ENCODE measurements around the gene RNF152. TPM values are rescaled to one million over a fixed set of nuclear protein-coding genes. Genes with fewer than 3 reads are reported as not detected.
"Not testable (repeated sequence)": the region's sequence is repeated elsewhere in the genome, so short reads cannot be mapped to it uniquely, and the experiment has no call there.

The RNF152 gene
- total and polyA plus RNA-seq, 2 donors (not counting 3 experiments of a cell fraction or from before 2014, with no cell fraction given) = 20.8 to 27.5 TPM

DNA sequence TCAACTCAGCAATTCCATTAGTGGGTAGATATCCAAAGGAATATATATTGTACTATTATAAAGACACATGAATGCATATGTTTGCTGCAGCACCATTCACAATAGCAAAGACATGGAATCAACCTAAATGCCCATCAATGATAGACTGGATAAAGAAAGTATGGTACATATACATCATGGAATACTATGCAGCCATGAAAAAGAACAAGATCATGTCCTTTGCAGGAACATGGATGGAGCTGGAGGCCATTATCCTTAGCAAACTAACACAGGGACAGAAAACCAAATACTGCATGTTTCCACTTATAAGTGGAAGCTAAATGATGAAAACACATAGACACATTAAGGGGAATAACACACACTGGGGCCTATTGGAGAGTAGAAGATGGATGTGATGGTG is 116.6 kb downstream of the RNF152 start:
- H3K4me1 ChIP-seq (ENCODE audit: control insufficient read depth, extremely low read depth, insufficient read depth, low read length); CTCF ChIA-PET; intact Hi-C loops (cut with micrococcal nuclease); BruUV-seq (replicated peaks); H3K27me3 ChIP-seq (ENCODE audit: control insufficient read depth in 2 of 2, insufficient read depth in 2 of 2, low read length in 2 of 2); H3K4me3 ChIP-seq (replicated peaks in 1 of 3; ENCODE audit: insufficient read depth in 1 of 3, low read depth in 1 of 3, low read length in 3 of 3); H2AFZ ChIP-seq (ENCODE audit: low read depth, low read length); H4K20me1 ChIP-seq (replicated peaks; ENCODE audit: control insufficient read depth, extremely low read depth, insufficient read depth, low read length); FAIRE-seq; H3K9me1 ChIP-seq (replicated peaks; ENCODE audit: control insufficient read depth, extremely low read depth, insufficient read depth, low read length); H3K4me2 ChIP-seq (ENCODE audit: insufficient read depth, low read length); POLR2A ChIA-PET; H3K9me3 ChIP-seq (replicated peaks; ENCODE audit: control insufficient read depth, insufficient read depth, low read length); H3K36me3 ChIP-seq (ENCODE audit: control insufficient read depth in 2 of 2, extremely low read depth in 1 of 2, insufficient read depth in 2 of 2, low read length in 2 of 2); H3K9ac ChIP-seq (replicated peaks; ENCODE audit: extremely low read depth, insufficient read depth, low read length); dilution Hi-C loops (cut with MboI; ENCODE audit: extremely low pct_ligation_motif_present, low sequenced_read_pairs); DNase-seq (ENCODE audit: low read depth, low spot score); H3K79me2 ChIP-seq (ENCODE audit: control insufficient read depth, insufficient read depth, low read length); H3K27ac ChIP-seq (ENCODE audit: insufficient read depth, low read depth, low read length): not testable (repeated sequence)

DNA sequence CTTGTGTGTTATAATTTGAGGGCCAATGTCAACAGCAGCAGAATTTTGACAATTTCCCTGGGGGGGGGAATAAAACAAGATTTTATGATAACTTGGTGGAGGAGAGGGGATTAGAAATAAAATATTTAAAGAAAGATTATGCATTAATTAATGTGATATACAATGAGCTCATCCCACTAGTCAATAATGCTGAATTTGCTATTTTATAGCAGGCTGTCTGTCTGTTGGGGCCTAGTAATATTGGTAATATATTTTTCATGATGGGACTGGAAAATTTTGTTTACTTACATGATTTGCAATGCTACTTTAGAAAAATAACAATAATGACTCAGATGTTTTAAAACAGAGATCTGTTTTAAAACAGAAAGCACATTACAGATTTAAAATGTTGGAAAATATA is 118.0 kb downstream of the RNF152 start:
- dilution Hi-C loops (cut with MboI; ENCODE audit: extremely low pct_ligation_motif_present, low sequenced_read_pairs) = no loop called here
- Histone ChIP-seq H3K9me3 (replicated peaks; ENCODE audit: control insufficient read depth, insufficient read depth, low read length) (no peaks in the 10 kb centered on the region), H3K9me1 (replicated peaks; ENCODE audit: control insufficient read depth, extremely low read depth, insufficient read depth, low read length) (no peaks in the 10 kb centered on the region), H3K4me1 (ENCODE audit: control insufficient read depth, extremely low read depth, insufficient read depth, low read length) (no peaks in the 10 kb centered on the region), H3K9ac (replicated peaks; ENCODE audit: extremely low read depth, insufficient read depth, low read length) (no peak overlapping the region), H3K27ac (ENCODE audit: insufficient read depth, low read depth, low read length) (no peak overlapping the region), H3K4me2 (ENCODE audit: insufficient read depth, low read length) (no peak overlapping the region), H3K36me3 (ENCODE audit: control insufficient read depth in 2 of 2, extremely low read depth in 1 of 2, insufficient read depth in 2 of 2, low read length in 2 of 2) (no peaks in the 10 kb centered on the region), H4K20me1 (replicated peaks; ENCODE audit: control insufficient read depth, extremely low read depth, insufficient read depth, low read length) (no peaks in the 10 kb centered on the region), H3K4me3 (replicated peaks in 1 of 3; ENCODE audit: insufficient read depth in 1 of 3, low read depth in 1 of 3, low read length in 3 of 3) (no peak overlapping the region), H3K79me2 (ENCODE audit: control insufficient read depth, insufficient read depth, low read length) (no peaks in the 10 kb centered on the region), H3K27me3 (ENCODE audit: control insufficient read depth in 2 of 2, insufficient read depth in 2 of 2, low read length in 2 of 2) (no peaks in the 10 kb centered on the region), H2AFZ (ENCODE audit: low read depth, low read length) (no peak overlapping the region)
- intact Hi-C loops (cut with micrococcal nuclease) = no loop called here
- no TSS peak for BruUV-seq (replicated peaks)
- FAIRE-seq = no peak
- ChIA-PET POLR2A (no interaction called here), CTCF (interaction anchor here (0.7 to 1.5 kb wide), 3 partner anchors 16 to 138 kb away, joined by 3 read pairs; no protein-coding TSS in a partner anchor)
- no peak for DNase-seq (ENCODE audit: low read depth, low spot score)
- TF ChIP-seq POLR2A (IDR thresholded peaks at IDR 0.05; ENCODE audit: low read depth, low read length) (no peak), JUN (IDR thresholded peaks at IDR 0.05; ENCODE audit: borderline replicate concordance, insufficient read depth, insufficient read length, low read depth) (no peak), FOS (IDR thresholded peaks at IDR 0.05; ENCODE audit: borderline replicate concordance, insufficient read depth, low read length) (no peak), GATA2 (IDR thresholded peaks at IDR 0.05; ENCODE audit: insufficient read depth, insufficient read length, low read depth, low read length) (no peak), MYC (IDR thresholded peaks at IDR 0.05; ENCODE audit: low read depth, low read length) (no peak), EZH2 (IDR thresholded peaks at IDR 0.05; ENCODE audit: borderline replicate concordance, low read depth, low read length, severe bottlenecking) (no peak), POLR2AphosphoS5 (IDR thresholded peaks at IDR 0.05; ENCODE audit: insufficient read depth, low read depth, low read length) (no peak)
- TF ChIP-seq, protein P1, sequence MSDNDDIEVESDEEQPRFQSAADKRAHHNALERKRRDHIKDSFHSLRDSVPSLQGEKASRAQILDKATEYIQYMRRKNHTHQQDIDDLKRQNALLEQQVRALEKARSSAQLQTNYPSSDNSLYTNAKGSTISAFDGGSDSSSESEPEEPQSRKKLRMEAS (IDR thresholded peaks at IDR 0.05; ENCODE audit: insufficient read depth, insufficient read length) = no peak
- TF ChIP-seq, protein P2, sequence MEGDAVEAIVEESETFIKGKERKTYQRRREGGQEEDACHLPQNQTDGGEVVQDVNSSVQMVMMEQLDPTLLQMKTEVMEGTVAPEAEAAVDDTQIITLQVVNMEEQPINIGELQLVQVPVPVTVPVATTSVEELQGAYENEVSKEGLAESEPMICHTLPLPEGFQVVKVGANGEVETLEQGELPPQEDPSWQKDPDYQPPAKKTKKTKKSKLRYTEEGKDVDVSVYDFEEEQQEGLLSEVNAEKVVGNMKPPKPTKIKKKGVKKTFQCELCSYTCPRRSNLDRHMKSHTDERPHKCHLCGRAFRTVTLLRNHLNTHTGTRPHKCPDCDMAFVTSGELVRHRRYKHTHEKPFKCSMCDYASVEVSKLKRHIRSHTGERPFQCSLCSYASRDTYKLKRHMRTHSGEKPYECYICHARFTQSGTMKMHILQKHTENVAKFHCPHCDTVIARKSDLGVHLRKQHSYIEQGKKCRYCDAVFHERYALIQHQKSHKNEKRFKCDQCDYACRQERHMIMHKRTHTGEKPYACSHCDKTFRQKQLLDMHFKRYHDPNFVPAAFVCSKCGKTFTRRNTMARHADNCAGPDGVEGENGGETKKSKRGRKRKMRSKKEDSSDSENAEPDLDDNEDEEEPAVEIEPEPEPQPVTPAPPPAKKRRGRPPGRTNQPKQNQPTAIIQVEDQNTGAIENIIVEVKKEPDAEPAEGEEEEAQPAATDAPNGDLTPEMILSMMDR (IDR thresholded peaks at IDR 0.05; ENCODE audit: extremely low read depth in 1 of 2, insufficient read depth in 1 of 2, low read depth in 1 of 2, low read length in 2 of 2) = no peak
